NCI-H510A (cell line): ENCODE measurements around the gene KCNE1.

ENCODE experiments used
- DNase-seq: peaks from one replicate; lab custom pipeline; 2025; lab: John Stamatoyannopoulos, UW

Gene KCNE1

GRCh38 chr21:34535886-34536285 lies 23.9 kb upstream of the KCNE1 start:
- no peak for DNase-seq

GRCh38 chr21:34534522-34534921 lies 22.5 kb upstream of the KCNE1 start:
- no peak for DNase-seq

DNA sequence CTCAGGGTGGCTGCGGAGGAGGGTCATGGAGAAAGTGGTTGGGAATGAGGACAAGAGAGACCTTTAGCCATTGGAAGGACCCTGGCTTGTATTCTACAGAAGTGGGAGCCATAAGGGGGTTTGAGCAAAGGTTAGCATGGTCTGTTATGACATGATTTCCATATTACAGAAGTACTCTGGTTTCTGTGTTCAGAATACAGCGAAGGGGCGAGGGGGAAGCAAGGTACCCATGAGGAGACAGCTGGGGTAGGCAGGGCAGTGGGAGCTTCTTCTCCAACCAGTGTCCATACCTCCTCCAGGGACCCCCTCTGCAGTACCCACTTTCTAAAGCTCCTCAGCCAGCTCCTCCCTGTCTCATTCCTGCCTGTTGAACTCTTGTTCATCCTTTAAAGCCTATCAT lies 21.9 kb upstream of the KCNE1 start:
- DNase-seq: no peak

GRCh38 chr21:34531399-34531798 lies 19.4 kb upstream of the KCNE1 start:
- DNase-seq: no peak

DNA sequence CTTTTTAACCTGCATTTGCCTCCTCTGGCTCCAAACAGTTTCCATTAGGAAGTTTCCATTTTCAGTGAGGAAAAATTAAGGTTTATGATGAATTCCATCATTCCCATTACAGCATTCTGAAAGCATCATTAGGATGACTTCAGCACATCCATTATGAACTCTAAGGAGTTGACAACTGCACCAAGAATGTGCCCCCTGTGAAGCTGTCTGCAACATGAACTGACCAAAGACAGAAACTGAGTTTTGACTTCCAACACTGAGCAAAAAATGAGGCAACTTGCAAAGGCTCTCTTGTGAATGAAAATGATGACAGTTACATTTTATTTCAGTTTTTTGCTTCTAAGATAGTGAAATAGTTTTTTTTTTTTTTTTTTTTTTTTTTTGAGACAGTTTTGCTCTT lies 18.3 kb upstream of the KCNE1 start:
- DNase-seq: no peak

- DNase-seq: no peak
Observed at GRCh38 chr21:34528131-34528561, 16.1 kb upstream of the KCNE1 start.

- DNase-seq: no peak
Observed at GRCh38 chr21:34526618-34527290, 14.7 kb upstream of the KCNE1 start.

DNA sequence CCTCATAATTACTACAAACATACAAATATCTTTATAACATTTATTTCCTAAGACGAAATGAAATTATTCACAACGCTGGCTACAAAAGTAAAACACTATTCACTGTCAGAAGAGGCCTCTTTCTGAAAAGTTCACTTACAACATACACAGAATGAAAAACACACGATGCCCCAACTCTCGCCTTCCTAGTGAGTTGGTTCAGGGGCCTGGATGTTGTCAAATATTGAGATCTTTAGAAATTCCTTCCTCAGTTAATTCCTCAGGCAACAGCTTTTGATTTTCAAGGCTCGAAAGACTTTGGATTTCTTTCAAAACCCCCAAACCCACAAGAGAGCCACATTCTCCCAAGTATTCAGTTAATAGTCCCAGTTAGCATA lies 14.2 kb upstream of the KCNE1 start:
- DNase-seq: no peak

DNA sequence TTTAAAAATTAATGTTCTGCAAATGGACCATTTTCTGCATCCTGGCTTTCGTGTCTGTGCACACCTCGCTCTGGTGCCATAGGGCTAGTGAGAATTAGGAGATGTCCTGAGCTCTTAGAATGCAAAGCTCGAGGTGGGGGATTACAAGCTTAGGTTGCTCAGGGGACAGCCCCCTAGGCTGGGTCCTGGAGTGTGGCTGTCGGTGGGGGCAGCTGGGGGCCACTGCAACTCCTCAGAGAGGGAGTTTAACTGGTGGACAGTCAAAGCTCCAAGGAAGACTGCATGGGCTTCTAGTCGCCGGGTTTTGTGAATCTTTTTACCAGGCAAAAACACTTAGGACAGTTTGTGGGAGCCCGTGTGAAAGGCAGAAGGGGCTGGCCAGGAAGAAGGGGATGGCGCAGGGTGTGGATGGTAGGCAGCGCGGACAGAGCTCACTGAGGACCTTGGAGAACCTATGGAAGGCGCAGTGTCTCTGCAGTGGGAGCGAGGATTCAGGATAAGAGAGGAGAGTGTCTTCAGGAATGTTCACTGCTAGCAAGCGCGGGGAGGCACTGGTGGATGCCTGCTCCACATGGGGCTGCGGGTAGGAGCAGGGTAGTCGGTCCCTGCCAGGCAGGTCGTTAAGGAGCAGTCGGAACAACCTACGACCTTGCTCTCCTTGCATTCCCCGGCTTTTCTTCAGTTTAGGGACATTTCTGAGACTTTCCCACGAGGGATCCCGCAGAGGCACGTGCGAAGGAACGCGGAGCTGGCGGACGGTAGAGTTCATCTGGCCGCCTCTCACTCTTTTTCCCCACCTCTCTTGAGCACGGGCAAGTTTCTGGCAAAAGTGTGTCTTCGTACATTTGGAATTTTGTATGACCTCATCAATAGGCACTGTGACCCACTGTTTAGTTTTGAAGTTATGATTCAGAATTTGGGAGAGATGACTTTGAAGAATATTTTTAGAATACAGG lies 12.9 kb upstream of the KCNE1 start:
- DNase-seq: no peak

GRCh38 chr21:34523019-34523555 lies 11.1 kb upstream of the KCNE1 start:
- no peak for DNase-seq

DNA sequence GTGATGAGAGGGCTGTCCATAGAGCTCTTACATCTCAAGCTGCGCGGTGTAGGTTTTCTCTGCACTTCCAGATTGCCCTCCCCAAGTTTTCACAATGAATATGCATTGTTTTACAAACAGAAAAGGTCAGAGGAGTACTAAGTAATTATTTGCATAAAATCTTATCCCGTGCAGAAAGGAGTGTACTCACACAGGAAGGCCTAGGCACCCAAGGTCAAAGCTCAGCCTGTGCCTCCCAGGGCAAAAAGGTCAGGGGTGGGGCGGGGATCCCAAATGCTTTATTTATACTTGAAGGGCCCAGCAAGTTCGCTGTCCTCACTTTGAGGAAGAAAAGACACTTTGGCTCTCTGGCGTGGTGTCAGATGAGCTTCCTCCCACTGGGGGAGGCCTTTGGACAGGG lies 10.3 kb upstream of the KCNE1 start:
- DNase-seq: no peak

DNA sequence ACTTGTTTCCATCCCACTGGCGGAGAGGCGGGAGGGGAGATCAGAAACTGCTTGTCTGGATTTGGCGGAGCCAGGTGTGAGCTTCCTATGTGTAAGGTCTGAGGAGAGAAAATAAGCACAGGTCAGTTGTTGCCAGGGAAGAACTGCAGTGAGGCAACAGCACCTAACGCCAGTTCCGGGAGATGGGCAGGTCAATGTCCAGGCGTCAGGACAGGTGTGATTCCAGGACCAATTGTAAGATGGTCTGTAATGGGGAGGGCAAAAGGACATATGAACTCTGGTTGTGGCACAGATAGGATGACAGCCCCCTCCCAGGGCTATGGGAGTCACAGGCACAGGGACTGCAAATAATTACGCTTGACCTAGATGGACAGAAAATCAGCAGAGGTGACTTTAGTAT lies 9.6 kb upstream of the KCNE1 start:
- DNase-seq: no peak

- no peak for DNase-seq
Observed at GRCh38 chr21:34520764-34521508, 8.9 kb upstream of the KCNE1 start.

DNA sequence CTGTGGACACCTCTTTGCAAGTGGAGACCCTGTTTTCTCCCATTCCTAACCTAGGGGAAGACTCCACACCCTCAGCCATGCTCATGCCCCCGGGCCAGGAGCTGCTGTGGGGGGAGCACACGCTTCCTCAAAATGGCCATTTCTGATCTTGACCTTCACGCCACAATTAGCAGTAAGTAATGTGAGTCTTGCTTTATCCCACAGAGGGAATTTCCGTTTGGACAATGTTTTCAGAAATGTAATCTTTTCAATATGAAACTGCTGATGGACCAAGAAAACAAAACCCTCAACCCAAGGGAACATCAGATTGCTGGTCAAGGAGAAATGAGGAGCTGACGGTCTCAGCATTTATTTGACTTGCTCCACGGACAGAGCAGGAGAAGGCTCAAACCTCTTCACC lies 8.3 kb upstream of the KCNE1 start:
- DNase-seq: no peak

- DNase-seq: no peak
Observed at GRCh38 chr21:34519694-34520093, 7.7 kb upstream of the KCNE1 start.

DNA sequence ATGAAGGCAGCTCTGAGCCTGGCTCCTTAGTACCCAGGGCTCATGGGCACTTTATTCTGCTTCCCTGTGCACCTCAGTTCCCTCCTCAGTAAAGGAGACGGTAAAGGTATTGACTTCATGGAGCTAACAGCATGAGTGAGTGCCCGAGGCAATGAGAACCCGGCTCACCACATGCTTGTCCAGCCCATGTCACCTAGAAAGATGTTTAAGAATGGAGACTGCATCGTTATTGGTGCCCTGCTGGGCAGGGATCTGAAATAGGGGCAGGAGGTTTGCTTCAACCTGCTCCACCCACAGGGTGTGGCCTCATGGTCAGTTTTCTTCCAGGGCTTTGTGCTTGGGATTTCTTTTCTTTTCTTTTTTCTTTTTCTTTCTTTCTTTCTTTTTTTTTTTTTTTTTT lies 7.0 kb upstream of the KCNE1 start:
- DNase-seq: no peak

DNA sequence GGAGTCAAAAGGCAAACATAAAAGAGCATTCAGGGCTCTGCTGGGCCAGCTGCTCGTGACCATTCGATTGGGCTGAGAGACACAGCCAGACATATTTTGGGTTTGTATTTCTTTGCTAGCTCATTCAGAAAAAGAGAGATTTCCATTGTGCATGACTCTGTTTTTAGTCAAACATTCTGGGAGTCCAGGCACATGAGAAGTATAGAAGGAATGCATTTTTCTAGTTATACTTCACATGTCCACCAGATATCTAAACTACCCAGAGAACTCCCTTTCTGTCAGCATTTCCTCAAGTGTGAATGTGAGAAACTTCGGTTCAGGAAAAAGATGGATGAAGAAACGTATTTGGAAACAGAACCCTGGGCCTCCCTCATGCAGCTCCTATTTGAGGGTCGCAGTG lies 6.3 kb upstream of the KCNE1 start:
- no peak for DNase-seq

GRCh38 chr21:34517491-34518245 lies 5.7 kb upstream of the KCNE1 start:
- no peak for DNase-seq

DNA sequence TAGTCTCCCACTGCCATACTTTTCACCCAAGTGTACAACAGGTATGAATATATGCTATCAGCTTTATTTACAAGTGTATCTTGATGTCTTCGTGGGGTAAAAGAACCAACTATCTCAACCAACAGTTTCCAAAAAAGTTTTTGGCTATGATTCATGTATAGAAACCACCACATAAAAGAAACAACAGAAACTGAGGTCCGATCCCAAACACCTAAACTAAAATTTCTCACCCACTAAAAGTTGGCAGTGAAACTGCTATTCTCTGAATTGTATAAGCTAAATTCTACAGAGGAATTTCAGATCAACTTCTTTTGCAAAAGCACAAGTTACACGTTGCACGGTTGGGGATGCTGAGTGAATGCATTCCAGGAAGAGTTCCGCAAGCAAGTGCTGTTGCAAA lies 5.0 kb upstream of the KCNE1 start:
- DNase-seq: no peak

DNA sequence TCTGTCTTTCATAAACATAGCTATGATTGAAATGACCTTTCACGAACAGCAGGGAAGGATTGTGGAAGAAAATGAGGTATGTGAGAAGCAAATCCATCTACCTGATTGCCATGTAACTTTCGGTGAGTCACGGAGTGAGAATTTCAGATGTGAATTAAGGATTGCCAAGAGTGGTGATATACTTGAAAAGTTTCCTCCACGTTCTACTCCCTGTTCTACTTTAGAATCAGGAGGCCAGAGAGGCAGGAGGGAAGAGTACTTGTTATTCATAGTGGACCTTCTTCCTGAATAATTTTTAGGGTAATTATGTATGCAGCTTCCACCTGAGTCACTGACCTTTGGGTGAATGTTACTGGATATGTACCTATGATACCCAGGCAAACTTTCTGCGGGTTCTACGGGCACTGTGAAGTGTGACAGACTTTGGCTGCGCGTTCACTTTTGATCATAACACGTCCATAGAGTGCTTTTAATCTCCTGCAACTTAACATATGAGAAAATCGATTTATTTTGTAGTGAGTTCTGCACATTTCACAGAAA lies 2.6 kb upstream of the KCNE1 start:
- no peak for DNase-seq

GRCh38 chr21:34513129-34513675 lies 1.2 kb upstream of the KCNE1 start:
- no peak for DNase-seq
